Subcutaneous adipose tissue (tissue), 4 donors: Measurements from ENCODE around the gene THBS2. TPM values are rescaled to one million over a fixed set of nuclear protein-coding genes. Genes with fewer than 3 reads are reported as not detected.

ENCODE experiments used
- CTCF ChIP-seq: fragments of 450-650 bp; IDR thresholded peaks from one replicate; pipeline ENCODE4 v1.5.1; 2016; ENCODE audit warnings: low read depth, mild to moderate bottlenecking, control low read depth, antibody characterized with exemption, moderate library complexity
- total RNA-seq, 4 donors: library from RNA; depleted of rRNA; stranded (reverse); fragments of >200 nt; gene quantifications; one replicate each; pipeline ENCODE4 v1.1.0, GENCODE V29; 2016

Gene THBS2
- total RNA-seq, 4 donors from 2014 or later = 43.5 to 97.0 (median 89.0) TPM

- TF ChIP-seq CTCF = no peak
Observed at GRCh38 chr6:169173532-169174268, 79.9 kb downstream of the THBS2 start.

GRCh38 chr6:169172946-169173345 lies 80.7 kb downstream of the THBS2 start:
- TF ChIP-seq CTCF = no peak

- TF ChIP-seq CTCF = no peak
Observed at GRCh38 chr6:169172456-169172855, 81.2 kb downstream of the THBS2 start.

GRCh38 chr6:169171951-169172350 lies 81.7 kb downstream of the THBS2 start:
- TF ChIP-seq CTCF = no peak

- TF ChIP-seq CTCF = no peak
Observed at GRCh38 chr6:169171016-169171415, 82.6 kb downstream of the THBS2 start.

- no peak for TF ChIP-seq CTCF
Observed at GRCh38 chr6:169170583-169170955, 83.1 kb downstream of the THBS2 start.

GRCh38 chr6:169169941-169170582 lies 83.6 kb downstream of the THBS2 start:
- no peak for TF ChIP-seq CTCF
